ENCODE data around the gene RTL10.

Gene RTL10

DNA sequence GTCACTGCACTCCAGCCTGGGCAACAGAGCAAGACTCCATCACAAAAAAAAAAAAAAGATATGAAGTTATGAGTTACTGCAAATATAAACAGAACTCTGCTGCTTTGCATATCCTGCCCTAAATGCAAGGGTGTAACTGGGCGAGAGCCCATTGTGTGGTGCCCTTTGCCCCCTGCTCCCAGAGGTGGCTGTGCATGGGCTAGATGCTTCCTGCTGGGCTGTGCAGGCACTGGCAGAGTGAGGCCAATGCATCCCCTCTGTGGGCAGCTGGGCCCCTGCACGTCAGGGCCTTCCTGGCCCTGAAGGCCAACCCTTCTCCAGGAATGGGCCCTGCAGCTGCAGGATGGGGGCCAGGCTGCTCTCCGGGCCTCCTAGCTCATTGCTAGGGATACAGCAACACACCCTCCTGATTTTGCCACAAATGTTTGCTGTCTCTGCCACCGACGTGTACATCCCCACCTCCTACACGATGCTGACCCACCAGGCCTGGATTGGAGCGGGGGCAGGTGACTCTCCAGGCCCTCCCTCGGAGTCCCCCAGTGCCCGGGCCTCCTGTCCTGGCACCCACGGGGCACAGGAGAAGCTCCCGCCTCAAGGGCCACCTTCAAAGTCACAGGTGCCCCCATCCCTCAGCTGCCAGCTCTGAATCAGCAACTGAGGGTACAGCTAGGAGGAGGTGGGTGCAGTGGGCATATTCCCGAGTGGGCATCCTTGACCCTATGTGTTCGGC, 46.2 kb upstream of the RTL10 start:
- in situ Hi-C loops (cut with MboI; ENCODE audit: low sequenced_read_pairs, unreplicated experiment): no loop called here

DNA sequence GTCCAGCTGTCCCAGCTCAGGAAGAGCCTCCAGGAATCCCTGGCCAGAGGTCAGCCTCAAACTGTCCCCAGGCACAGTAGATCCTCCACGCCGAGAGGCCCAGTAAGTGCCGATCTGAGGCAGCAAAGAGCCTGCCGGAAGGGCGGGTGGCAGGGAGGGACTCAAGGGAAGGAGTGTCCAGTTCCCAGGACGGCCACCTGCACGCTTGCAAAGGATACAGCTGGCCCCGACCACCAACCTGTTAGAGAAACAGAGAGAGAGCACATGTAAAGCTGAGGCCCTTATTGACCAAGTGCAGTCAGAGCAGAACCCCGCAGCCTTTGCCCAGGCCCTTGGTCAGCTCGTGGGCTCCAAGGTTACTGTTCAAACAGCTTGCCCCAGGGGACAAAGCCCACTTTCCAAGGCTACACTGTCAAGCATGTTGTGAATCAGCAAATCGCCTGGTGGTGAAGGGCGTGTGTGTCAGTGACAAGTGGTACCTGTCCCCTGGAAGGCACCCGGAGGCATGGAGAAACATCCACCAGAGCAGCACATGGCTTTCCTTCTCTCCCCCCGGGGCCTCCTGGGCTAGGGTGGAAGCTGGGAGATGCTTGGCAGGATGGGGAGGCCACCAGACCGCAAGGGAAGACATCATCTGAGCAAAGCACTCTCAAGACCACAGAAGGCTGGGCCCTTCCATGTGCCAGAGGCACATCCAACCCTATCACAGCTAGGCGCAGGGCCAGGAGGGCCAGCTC, 44.3 kb upstream of the RTL10 start:
- TF ChIP-seq, protein P1, sequence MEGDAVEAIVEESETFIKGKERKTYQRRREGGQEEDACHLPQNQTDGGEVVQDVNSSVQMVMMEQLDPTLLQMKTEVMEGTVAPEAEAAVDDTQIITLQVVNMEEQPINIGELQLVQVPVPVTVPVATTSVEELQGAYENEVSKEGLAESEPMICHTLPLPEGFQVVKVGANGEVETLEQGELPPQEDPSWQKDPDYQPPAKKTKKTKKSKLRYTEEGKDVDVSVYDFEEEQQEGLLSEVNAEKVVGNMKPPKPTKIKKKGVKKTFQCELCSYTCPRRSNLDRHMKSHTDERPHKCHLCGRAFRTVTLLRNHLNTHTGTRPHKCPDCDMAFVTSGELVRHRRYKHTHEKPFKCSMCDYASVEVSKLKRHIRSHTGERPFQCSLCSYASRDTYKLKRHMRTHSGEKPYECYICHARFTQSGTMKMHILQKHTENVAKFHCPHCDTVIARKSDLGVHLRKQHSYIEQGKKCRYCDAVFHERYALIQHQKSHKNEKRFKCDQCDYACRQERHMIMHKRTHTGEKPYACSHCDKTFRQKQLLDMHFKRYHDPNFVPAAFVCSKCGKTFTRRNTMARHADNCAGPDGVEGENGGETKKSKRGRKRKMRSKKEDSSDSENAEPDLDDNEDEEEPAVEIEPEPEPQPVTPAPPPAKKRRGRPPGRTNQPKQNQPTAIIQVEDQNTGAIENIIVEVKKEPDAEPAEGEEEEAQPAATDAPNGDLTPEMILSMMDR (IDR thresholded peaks at IDR 0.05; ENCODE audit: borderline replicate concordance, control extremely low read depth, extremely low read depth, insufficient read depth, missing control alignments): no peak
- DNase-seq (ENCODE audit: low spot score): no peak
- in situ Hi-C loops (cut with MboI; ENCODE audit: low sequenced_read_pairs, unreplicated experiment): no loop called here

More for the DNA sequence above, 46.2 kb upstream of the RTL10 start:
- no peak for DNase-seq (ENCODE audit: low spot score)
- TF ChIP-seq, protein P1 (IDR thresholded peaks at IDR 0.05; ENCODE audit: borderline replicate concordance, control extremely low read depth, extremely low read depth, insufficient read depth, missing control alignments): no peak

DNA sequence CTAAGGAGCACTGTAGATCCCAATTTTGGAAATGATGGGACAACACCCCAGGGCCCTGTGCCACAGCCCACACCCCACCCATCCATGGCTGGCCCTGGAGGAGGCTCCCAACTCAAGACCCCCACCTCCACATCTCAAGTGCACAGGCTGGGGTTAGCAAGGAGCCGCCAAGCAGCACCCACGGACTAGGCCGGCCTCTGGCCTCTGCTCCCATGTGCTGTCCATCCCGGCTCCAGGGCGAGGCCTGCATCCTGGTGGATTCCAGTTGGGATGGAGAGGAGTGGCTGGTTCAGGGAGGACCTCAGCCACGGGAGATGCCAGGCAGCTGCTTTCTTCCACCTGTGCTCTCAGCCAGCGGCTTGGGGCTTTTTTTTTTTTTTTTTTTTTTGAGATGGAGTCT, 43.5 kb upstream of the RTL10 start:
- TF ChIP-seq, protein P1 (IDR thresholded peaks at IDR 0.05; ENCODE audit: borderline replicate concordance, control extremely low read depth, extremely low read depth, insufficient read depth, missing control alignments): no peak
- DNase-seq (ENCODE audit: low spot score): no peak
- in situ Hi-C loops (cut with MboI; ENCODE audit: low sequenced_read_pairs, unreplicated experiment): no loop called here

DNA sequence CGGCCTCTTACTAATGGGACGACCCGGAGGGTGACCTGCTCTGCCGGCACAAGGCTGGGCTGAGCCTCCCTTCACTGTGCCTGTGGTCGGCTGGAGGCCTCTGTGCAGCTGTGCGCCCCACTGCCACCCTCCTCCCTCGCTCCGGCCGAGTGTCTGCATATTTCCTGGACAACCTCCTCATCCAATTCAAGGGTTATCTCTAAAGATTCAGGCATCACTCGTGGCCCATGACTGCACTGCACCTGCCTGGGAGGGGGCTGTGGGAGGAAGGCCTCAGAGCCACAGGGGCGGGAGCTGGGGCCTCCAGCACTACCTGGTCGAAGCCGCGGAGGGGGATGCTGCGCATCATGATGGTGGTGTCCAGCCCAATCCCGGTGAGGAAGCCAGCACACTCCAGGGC, 43.1 kb upstream of the RTL10 start:
- in situ Hi-C loops (cut with MboI; ENCODE audit: low sequenced_read_pairs, unreplicated experiment): no loop called here
- TF ChIP-seq, protein P1 (IDR thresholded peaks at IDR 0.05; ENCODE audit: borderline replicate concordance, control extremely low read depth, extremely low read depth, insufficient read depth, missing control alignments): no peak
- no peak for DNase-seq (ENCODE audit: low spot score)

DNA sequence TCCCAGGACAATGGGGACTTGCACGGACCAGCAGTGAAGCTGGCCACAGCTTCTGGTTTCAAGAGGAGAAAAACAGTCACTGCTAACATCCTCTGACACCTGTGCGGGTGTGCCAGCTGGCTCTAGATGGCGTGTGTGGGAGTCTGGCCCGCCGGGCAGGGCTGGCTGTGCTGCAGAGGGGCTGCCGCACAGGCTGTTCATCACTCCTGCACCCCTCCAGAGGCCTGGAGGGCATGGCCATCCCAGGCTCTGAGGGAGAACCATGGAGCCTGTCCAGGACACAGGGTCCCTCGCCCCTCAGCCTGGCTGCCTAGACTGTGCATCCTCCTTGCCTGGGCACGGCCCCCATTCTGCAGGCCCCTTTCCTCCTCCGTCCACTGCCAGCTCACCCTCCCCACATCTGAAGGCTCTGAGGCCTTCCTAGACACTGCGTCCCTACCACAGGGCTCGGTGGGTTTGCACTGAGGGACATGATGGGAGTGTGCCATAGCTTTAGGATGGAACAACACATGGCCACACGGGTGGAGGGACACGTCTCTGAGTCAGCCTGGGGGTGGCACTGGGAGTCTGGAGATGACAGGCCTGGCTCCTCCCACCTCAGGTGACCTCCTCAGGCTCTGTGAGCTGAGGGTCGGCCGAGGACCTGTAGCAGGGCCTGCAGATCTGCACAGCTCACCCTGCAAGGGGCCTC, 42.1 kb upstream of the RTL10 start:
- in situ Hi-C loops (cut with MboI; ENCODE audit: low sequenced_read_pairs, unreplicated experiment): no loop called here
- no peak for DNase-seq (ENCODE audit: low spot score)
- TF ChIP-seq, protein P1 (IDR thresholded peaks at IDR 0.05; ENCODE audit: borderline replicate concordance, control extremely low read depth, extremely low read depth, insufficient read depth, missing control alignments): no peak

DNA sequence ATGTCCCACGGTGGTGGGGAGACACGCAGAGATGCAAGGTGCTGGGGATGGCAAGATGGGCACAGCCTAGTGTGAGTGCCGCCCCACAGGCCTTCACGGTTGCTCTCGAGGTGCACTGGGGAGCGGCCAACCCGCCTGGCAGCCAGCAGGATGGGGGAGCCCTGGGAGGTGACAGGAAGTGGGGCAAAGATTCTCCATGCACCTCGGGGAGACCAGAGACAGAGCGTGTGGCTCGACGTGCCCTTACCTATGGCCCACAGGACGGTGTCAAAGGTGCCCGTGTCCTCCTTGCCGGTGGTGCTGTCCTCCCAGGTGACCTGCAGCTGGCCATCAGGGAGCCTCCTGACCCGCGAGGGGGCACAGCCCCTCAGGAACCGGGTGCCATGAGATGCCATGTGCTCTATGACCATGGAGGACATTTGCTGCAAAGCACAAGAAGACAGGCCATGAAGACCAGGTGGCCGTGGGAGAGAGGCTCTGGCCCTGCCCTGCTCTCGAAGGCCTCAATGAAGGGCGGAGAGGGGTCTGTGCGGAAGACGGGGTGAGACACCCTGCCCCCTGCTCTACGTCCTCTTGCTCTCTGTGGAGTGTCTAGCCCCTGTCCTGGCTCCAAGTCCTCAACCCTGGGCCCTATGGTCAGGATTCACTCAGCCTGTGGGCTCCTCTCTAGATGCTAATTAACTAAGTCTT, 40.6 kb upstream of the RTL10 start:
- TF ChIP-seq, protein P1 (IDR thresholded peaks at IDR 0.05; ENCODE audit: borderline replicate concordance, control extremely low read depth, extremely low read depth, insufficient read depth, missing control alignments): no peak
- DNase-seq (ENCODE audit: low spot score): no peak
- in situ Hi-C loops (cut with MboI; ENCODE audit: low sequenced_read_pairs, unreplicated experiment): no loop called here

Measured in GM13976 (cell line).